ENCODE measurements around the gene SRL. TPM values are rescaled to one million over a fixed set of nuclear protein-coding genes. Genes with fewer than 3 reads are reported as not detected.

Gene SRL
- total and polyA plus RNA-seq, 2 of the 13 experiments (the other 11 are each of a cell fraction or from before 2014, with no cell fraction given), result 0.05 TPM; not detected in 1

GRCh38 chr16:4225075-4225474 lies 16.8 kb downstream of the SRL start:
- WGBS (ENCODE audit: low lambda C conversion rate), result 16% methylated on average over 2 of the region's 2 CpGs
- H3K9ac ChIP-seq (ENCODE audit: insufficient read depth, low read depth, low read length), result no peak overlapping the region
- intact Hi-C loops (cut with micrococcal nuclease; ENCODE audit: unreplicated experiment), result no loop called here
- H3K79me2 ChIP-seq (ENCODE audit: insufficient read depth, low read length), result no peaks in the 10 kb centered on the region
- H4K20me1 ChIP-seq (ENCODE audit: insufficient read depth, low read length), result no peaks in the 10 kb centered on the region
- TF ChIP-seq RFX1 (IDR thresholded peaks at IDR 0.05) (no peak), TCF12 (IDR thresholded peaks at IDR 0.05) (no peak), TCF12 (CRISPR knock-in tag; IDR thresholded peaks at IDR 0.05) (no peak), IKZF4 (CRISPR knock-in tag; IDR thresholded peaks at IDR 0.05; ENCODE audit: borderline replicate concordance, low read depth, not compliant biosample characterization) (no peak), FOXJ3 (CRISPR knock-in tag; IDR thresholded peaks at IDR 0.05; ENCODE audit: borderline replicate concordance) (no peak), ATF5 (CRISPR knock-in tag; IDR thresholded peaks at IDR 0.05; ENCODE audit: low read depth) (no peak)
- TF ChIP-seq, protein P1, sequence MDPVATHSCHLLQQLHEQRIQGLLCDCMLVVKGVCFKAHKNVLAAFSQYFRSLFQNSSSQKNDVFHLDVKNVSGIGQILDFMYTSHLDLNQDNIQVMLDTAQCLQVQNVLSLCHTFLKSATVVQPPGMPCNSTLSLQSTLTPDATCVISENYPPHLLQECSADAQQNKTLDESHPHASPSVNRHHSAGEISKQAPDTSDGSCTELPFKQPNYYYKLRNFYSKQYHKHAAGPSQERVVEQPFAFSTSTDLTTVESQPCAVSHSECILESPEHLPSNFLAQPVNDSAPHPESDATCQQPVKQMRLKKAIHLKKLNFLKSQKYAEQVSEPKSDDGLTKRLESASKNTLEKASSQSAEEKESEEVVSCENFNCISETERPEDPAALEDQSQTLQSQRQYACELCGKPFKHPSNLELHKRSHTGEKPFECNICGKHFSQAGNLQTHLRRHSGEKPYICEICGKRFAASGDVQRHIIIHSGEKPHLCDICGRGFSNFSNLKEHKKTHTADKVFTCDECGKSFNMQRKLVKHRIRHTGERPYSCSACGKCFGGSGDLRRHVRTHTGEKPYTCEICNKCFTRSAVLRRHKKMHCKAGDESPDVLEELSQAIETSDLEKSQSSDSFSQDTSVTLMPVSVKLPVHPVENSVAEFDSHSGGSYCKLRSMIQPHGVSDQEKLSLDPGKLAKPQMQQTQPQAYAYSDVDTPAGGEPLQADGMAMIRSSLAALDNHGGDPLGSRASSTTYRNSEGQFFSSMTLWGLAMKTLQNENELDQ (CRISPR knock-in tag; IDR thresholded peaks at IDR 0.05; ENCODE audit: borderline replicate concordance), result no peak
- TF ChIP-seq, protein P2, sequence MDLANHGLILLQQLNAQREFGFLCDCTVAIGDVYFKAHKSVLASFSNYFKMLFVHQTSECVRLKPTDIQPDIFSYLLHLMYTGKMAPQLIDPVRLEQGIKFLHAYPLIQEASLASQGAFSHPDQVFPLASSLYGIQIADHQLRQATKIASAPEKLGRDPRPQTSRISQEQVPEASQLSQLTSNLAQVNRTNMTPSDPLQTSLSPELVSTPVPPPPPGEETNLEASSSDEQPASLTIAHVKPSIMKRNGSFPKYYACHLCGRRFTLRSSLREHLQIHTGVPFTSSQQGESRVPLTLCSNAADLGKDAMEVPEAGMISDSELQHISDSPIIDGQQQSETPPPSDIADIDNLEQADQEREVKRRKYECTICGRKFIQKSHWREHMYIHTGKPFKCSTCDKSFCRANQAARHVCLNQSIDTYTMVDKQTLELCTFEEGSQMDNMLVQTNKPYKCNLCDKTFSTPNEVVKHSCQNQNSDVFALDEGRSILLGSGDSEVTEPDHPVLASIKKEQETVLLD (CRISPR knock-in tag; IDR thresholded peaks at IDR 0.05; ENCODE audit: low read depth), result no peak
- TF ChIP-seq, protein P3, sequence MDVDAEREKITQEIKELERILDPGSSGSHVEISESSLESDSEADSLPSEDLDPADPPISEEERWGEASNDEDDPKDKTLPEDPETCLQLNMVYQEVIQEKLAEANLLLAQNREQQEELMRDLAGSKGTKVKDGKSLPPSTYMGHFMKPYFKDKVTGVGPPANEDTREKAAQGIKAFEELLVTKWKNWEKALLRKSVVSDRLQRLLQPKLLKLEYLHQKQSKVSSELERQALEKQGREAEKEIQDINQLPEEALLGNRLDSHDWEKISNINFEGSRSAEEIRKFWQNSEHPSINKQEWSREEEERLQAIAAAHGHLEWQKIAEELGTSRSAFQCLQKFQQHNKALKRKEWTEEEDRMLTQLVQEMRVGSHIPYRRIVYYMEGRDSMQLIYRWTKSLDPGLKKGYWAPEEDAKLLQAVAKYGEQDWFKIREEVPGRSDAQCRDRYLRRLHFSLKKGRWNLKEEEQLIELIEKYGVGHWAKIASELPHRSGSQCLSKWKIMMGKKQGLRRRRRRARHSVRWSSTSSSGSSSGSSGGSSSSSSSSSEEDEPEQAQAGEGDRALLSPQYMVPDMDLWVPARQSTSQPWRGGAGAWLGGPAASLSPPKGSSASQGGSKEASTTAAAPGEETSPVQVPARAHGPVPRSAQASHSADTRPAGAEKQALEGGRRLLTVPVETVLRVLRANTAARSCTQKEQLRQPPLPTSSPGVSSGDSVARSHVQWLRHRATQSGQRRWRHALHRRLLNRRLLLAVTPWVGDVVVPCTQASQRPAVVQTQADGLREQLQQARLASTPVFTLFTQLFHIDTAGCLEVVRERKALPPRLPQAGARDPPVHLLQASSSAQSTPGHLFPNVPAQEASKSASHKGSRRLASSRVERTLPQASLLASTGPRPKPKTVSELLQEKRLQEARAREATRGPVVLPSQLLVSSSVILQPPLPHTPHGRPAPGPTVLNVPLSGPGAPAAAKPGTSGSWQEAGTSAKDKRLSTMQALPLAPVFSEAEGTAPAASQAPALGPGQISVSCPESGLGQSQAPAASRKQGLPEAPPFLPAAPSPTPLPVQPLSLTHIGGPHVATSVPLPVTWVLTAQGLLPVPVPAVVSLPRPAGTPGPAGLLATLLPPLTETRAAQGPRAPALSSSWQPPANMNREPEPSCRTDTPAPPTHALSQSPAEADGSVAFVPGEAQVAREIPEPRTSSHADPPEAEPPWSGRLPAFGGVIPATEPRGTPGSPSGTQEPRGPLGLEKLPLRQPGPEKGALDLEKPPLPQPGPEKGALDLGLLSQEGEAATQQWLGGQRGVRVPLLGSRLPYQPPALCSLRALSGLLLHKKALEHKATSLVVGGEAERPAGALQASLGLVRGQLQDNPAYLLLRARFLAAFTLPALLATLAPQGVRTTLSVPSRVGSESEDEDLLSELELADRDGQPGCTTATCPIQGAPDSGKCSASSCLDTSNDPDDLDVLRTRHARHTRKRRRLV (CRISPR knock-in tag; IDR thresholded peaks at IDR 0.05), result no peak
- DNase-seq (ENCODE audit: low spot score) (no peak), ATAC-seq (no peak), FAIRE-seq (no peak)
- in situ Hi-C loops (cut with HindIII; ENCODE audit: extremely low pct_ligation_motif_present, low pct_unique_long_range_greater_than_20kb), result no loop called here
- ChIA-PET CTCF (ENCODE audit: low intra/inter-chr PET ratio, low total read pairs) (no interaction called here), POLR2A (no interaction called here)
- no peak overlapping the region for H3K4me3 ChIP-seq (replicated peaks in 1 of 3; ENCODE audit: insufficient read depth in 1 of 3, low read depth in 2 of 3, low read length in 3 of 3)
- no peaks in the 10 kb centered on the region for H3K4me1 ChIP-seq (ENCODE audit: insufficient read depth, low read length)
- H3K9me3 ChIP-seq (ENCODE audit: low read length), result no peaks in the 10 kb centered on the region
- no peaks in the 10 kb centered on the region for H3K36me3 ChIP-seq (replicated peaks in 1 of 2; ENCODE audit: control insufficient read depth in 1 of 2, insufficient read depth in 2 of 2, low read length in 2 of 2)
- H3K27me3 ChIP-seq (ENCODE audit: control insufficient read depth in 1 of 2, insufficient read depth in 2 of 2, low read length in 2 of 2), result peaks cover 1 to 26% of the 10 kb centered on the region in 2 experiments; a peak in 3 of 5 replicates
- H2AFZ ChIP-seq (ENCODE audit: low read length), result no peak overlapping the region
- no peak overlapping the region for H3K27ac ChIP-seq (ENCODE audit: extremely low read length, insufficient read depth, low read length)
- H3K4me2 ChIP-seq (ENCODE audit: low read depth, low read length), result no peak overlapping the region
- BruUV-seq (replicated peaks), result no TSS peak

All from HepG2 (cell line).